ENCODE results near the gene NPAS3. TPM values are rescaled to one million over a fixed set of nuclear protein-coding genes. Genes with fewer than 3 reads are reported as not detected.

Gene NPAS3
- total RNA-seq, 1 experiment from 2014 or later: not detected

- no peaks in the 10 kb centered on the region for H3K36me3 ChIP-seq (ENCODE audit: control insufficient read depth in 1 of 2, insufficient read depth in 2 of 2, low read length in 2 of 2)
- DNase-seq (ENCODE audit: low read depth, low spot score): peak; percentile 82
- H3K79me2 ChIP-seq (ENCODE audit: insufficient read depth, low read length): no peaks in the 10 kb centered on the region
- H3K9me2 ChIP-seq (ENCODE audit: insufficient read depth): no peaks in the 10 kb centered on the region
- no peak overlapping the region for H3K4me3 ChIP-seq (replicated peaks in 1 of 2; ENCODE audit: low read depth in 1 of 2, low read length in 2 of 2)
- H2AFZ ChIP-seq (ENCODE audit: low read depth, low read length, poor library complexity, severe bottlenecking): no peak overlapping the region
- no peak overlapping the region for H3K9ac ChIP-seq (ENCODE audit: low read length)
- no peaks in the 10 kb centered on the region for H3K9me3 ChIP-seq (ENCODE audit: control insufficient read depth in 1 of 2, insufficient read depth in 1 of 2, low read depth in 1 of 2, low read length in 2 of 2)
- no peak overlapping the region for H3K4me2 ChIP-seq (ENCODE audit: low read length)
- POLR2A ChIA-PET: interaction anchor here (0.6 to 1.1 kb wide), 2 partner anchors 86 to 250 kb away, joined by 4 to 6 read pairs; no protein-coding TSS in a partner anchor
- H3K27ac ChIP-seq (ENCODE audit: low read depth, low read length): no peak overlapping the region
- TF ChIP-seq YY1 (IDR thresholded peaks at IDR 0.05; ENCODE audit: extremely low read depth, insufficient replicate concordance, low read depth, low read length): peak; percentile 21
- TF ChIP-seq RAD21 (IDR thresholded peaks at IDR 0.05; ENCODE audit: low read depth): peak; percentile 82
- peak; percentile 91 to 96 (median 95) for TF ChIP-seq CTCF (IDR thresholded peaks at IDR 0.05 in 2 of 3, conservative IDR thresholded peaks at IDR 0.05 in 1 of 3; ENCODE audit: borderline replicate concordance in 1 of 3, insufficient read depth in 1 of 3, low read depth in 2 of 3, low read length in 2 of 3)
- no peak for TF ChIP-seq EGR1 (IDR thresholded peaks at IDR 0.05; ENCODE audit: low read depth)
- peaks cover 0 to 4% of the 10 kb centered on the region in 2 experiments; a peak in 2 of 4 replicates for H3K4me1 ChIP-seq (ENCODE audit: control insufficient read depth in 1 of 2, insufficient read depth in 2 of 2, low read length in 2 of 2)
- CTCF ChIA-PET: interaction anchor here (0.6 to 3.4 kb wide), 41 partner anchors 8 to 650 kb away, joined by 3 to 160 read pairs (median 4); no protein-coding TSS in a partner anchor
- no peaks in the 10 kb centered on the region for H4K20me1 ChIP-seq (ENCODE audit: insufficient read depth)
- peak; percentile 99 for ATAC-seq
- no peaks in the 10 kb centered on the region for H3K27me3 ChIP-seq (ENCODE audit: insufficient read depth, low read length)
- intact Hi-C loops (cut with micrococcal nuclease): loop anchor here (1.0 to 10.0 kb wide), 3 partner anchors 249 to 1272 kb away; no protein-coding TSS in a partner anchor
- BruUV-seq (replicated peaks): no TSS peak
- RAD21 ChIA-PET (ENCODE audit: low non-redundant PET in 1 of 2, low total read pairs in 2 of 2, uncharacterized antibody in 2 of 2, unreplicated experiment in 2 of 2): interaction anchor here (0.6 to 3.1 kb wide), 9 partner anchors 9 to 452 kb away, joined by 3 to 32 read pairs (median 4); no protein-coding TSS in a partner anchor
These were observed 910.2 kb downstream of the NPAS3 start for GRCh38 chr14:33848706-33849454.
